ENCODE results near the gene EVX2. TPM values are rescaled to one million over a fixed set of nuclear protein-coding genes. Genes with fewer than 3 reads are reported as not detected.

The EVX2 gene
- total RNA-seq, 1 donor from 2014 or later = not detected

GRCh38 chr2:176091329-176092258 lies 7.8 kb upstream of the EVX2 start:
- no peak overlapping the region for H3K27ac ChIP-seq (ENCODE audit: low read depth, low read length)
- H3K9me3 ChIP-seq (ENCODE audit: insufficient read depth, low read depth, low read length) = peaks cover 4% of the 10 kb centered on the region
- peaks cover 5% of the 10 kb centered on the region for H4K20me1 ChIP-seq (ENCODE audit: insufficient read depth, low read length)
- no peak overlapping the region for H3K4me3 ChIP-seq (ENCODE audit: insufficient read depth, low read depth, low read length)
- H3K36me3 Mint-ChIP-seq (ENCODE audit: low read depth, unreplicated experiment) = peaks cover 5% of the 10 kb centered on the region
- peaks cover 34% of the 10 kb centered on the region for H3K9me3 Mint-ChIP-seq (ENCODE audit: unreplicated experiment)
- H3K27me3 ChIP-seq (ENCODE audit: insufficient read depth, low read length) = peaks cover 94% of the 10 kb centered on the region
- FAIRE-seq (no peak), DNase-seq (ENCODE audit: low read depth) (no peak)
- H3K79me2 ChIP-seq (ENCODE audit: insufficient read depth, low read length) = no peaks in the 10 kb centered on the region
- no peak overlapping the region for H3K4me2 ChIP-seq (ENCODE audit: low read length)
- peaks cover 1% of the 10 kb centered on the region for H3K4me1 Mint-ChIP-seq (ENCODE audit: low read depth, unreplicated experiment)
- peaks cover 3% of the 10 kb centered on the region for H3K4me1 ChIP-seq (ENCODE audit: insufficient read depth, low read length)
- H3K27ac Mint-ChIP-seq (ENCODE audit: unreplicated experiment) = peak overlapping the region; percentile 72
- TF ChIP-seq CTCF (IDR thresholded peaks at IDR 0.05; ENCODE audit: insufficient read depth, low read depth, low read length) (no peak), EZH2 (IDR thresholded peaks at IDR 0.05; ENCODE audit: insufficient read depth, low read length) (peak; percentile 78)
- peaks cover 92% of the 10 kb centered on the region for H3K27me3 Mint-ChIP-seq (ENCODE audit: low read depth, unreplicated experiment)
- H3K36me3 ChIP-seq (ENCODE audit: insufficient read depth, low read length) = no peaks in the 10 kb centered on the region
- no peak overlapping the region for H3K9ac ChIP-seq (ENCODE audit: low read length)
- H3K4me3 Mint-ChIP-seq (ENCODE audit: unreplicated experiment) = peak overlapping the region; percentile 9
- no peak overlapping the region for H2AFZ ChIP-seq (ENCODE audit: low read depth, low read length)

- Histone ChIP-seq H3K4me1 (ENCODE audit: insufficient read depth, low read length) (no peaks in the 10 kb centered on the region), H3K9ac (ENCODE audit: low read length) (no peak overlapping the region), H3K27ac (ENCODE audit: low read depth, low read length) (no peak overlapping the region), H3K4me2 (ENCODE audit: low read length) (no peak overlapping the region), H3K36me3 (ENCODE audit: insufficient read depth, low read length) (no peaks in the 10 kb centered on the region), H2AFZ (ENCODE audit: low read depth, low read length) (no peak overlapping the region), H3K27me3 (ENCODE audit: insufficient read depth, low read length) (peaks cover 94% of the 10 kb centered on the region), H4K20me1 (ENCODE audit: insufficient read depth, low read length) (peaks cover 5% of the 10 kb centered on the region), H3K9me3 (ENCODE audit: insufficient read depth, low read depth, low read length) (no peaks in the 10 kb centered on the region), H3K79me2 (ENCODE audit: insufficient read depth, low read length) (no peaks in the 10 kb centered on the region), H3K4me3 (ENCODE audit: insufficient read depth, low read depth, low read length) (no peak overlapping the region)
- Mint-ChIP-seq H3K36me3 (ENCODE audit: low read depth, unreplicated experiment) (peaks cover 5% of the 10 kb centered on the region), H3K27ac (ENCODE audit: unreplicated experiment) (peak overlapping the region; percentile 4), H3K4me3 (ENCODE audit: unreplicated experiment) (no peak overlapping the region), H3K9me3 (ENCODE audit: unreplicated experiment) (peaks cover 38% of the 10 kb centered on the region), H3K27me3 (ENCODE audit: low read depth, unreplicated experiment) (peaks cover 91% of the 10 kb centered on the region), H3K4me1 (ENCODE audit: low read depth, unreplicated experiment) (no peaks in the 10 kb centered on the region)
- FAIRE-seq (no peak), DNase-seq (ENCODE audit: low read depth) (no peak)
- no peak for TF ChIP-seq CTCF (IDR thresholded peaks at IDR 0.05; ENCODE audit: insufficient read depth, low read depth, low read length)
- TF ChIP-seq EZH2 (IDR thresholded peaks at IDR 0.05; ENCODE audit: insufficient read depth, low read length) = no peak
Observed at GRCh38 chr2:176090862-176091261, 7.1 kb upstream of the EVX2 start.
